Endothelial cell of umbilical vein (primary cell): ENCODE measurements around the gene SLC31A2. TPM values are rescaled to one million over a fixed set of nuclear protein-coding genes. Genes with fewer than 3 reads are reported as not detected.

Source experiments
- BruUV-seq: library from RNA; stranded (reverse); fragments of 400-500 nt; replicated peaks from 2 replicates; lab custom pipeline; 2021; lab: Mats Ljungman, UMichigan
- CTCF ChIA-PET: fragments of 300-600, 350-600 bp; sonication (Branson Sonifier 250); formaldehyde crosslinking; loops from one replicate; lab custom pipeline; 2021; ENCODE audit warnings: antibody characterized with exemption, inconsistent platforms; lab: Charles Lee
- POLR2A ChIA-PET: fragments of 300-600, 350-600 bp; sonication (Branson Sonifier 250); formaldehyde crosslinking; loops from one replicate; lab custom pipeline; 2021; ENCODE audit warnings: antibody characterized with exemption, inconsistent platforms; lab: Charles Lee
- DNase-seq: peaks from one replicate; pipeline ENCODE4 v3.0.0-alpha.2; 2011; ENCODE audit warnings: low read depth, low spot score
- FAIRE-seq: peaks from 2 replicates; lab custom pipeline; 2011; peaks lifted over from hg19 to GRCh38; lab: Jason Lieb, UNC
- H2AFZ ChIP-seq: 2 replicates; pipeline ENCODE4 v1.6.0; 2012; ENCODE audit warnings: low read depth, low read length, control low read depth, inconsistent platforms
- H3K27ac ChIP-seq: 2 replicates; pipeline ENCODE4 v1.5.1; 2011; ENCODE audit warnings: low read depth, mild to moderate bottlenecking, control low read depth, low read length, moderate library complexity; ENCODE audit not compliant: insufficient read depth
- H3K27me3 ChIP-seq, 2 experiments: 2 replicates each; pipeline versions ENCODE4 v1.6.0 to v1.6.1; 2011; ENCODE audit warnings: low read length in 2 of 2, mixed read lengths in 1 of 2; ENCODE audit not compliant: control insufficient read depth in 2 of 2, insufficient read depth in 2 of 2
- H3K36me3 ChIP-seq, 2 experiments: 2 replicates in 1 of 2; 3 replicates in 1 of 2; pipeline ENCODE4 v1.5.1; 2011; ENCODE audit warnings: low read length in 2 of 2, mild to moderate bottlenecking in 1 of 2, moderate library complexity in 1 of 2; ENCODE audit not compliant: control insufficient read depth in 2 of 2, insufficient read depth in 2 of 2; ENCODE audit errors: extremely low read depth in 1 of 2
- H3K4me1 ChIP-seq: 3 replicates; pipeline ENCODE4 v1.5.1; 2011; ENCODE audit warnings: mild to moderate bottlenecking, low read length; ENCODE audit not compliant: control insufficient read depth, insufficient read depth; ENCODE audit errors: extremely low read depth
- H3K4me2 ChIP-seq: 2 replicates; pipeline ENCODE4 v1.6.1; 2011; ENCODE audit warnings: low read length, control low read depth, mixed read lengths; ENCODE audit not compliant: insufficient read depth
- H3K4me3 ChIP-seq, 3 experiments: fragments of 200-600 bp in 1 of 3; sonication (generic), shearing (Covaris generic) in 1 of 3; replicated peaks in 1 of 3; 2 replicates each; pipeline ENCODE4 v1.5.1; 2011 to 2016; ENCODE audit warnings: control low read depth in 3 of 3, low read length in 3 of 3, mild to moderate bottlenecking in 2 of 3, inconsistent platforms in 1 of 3, low read depth in 1 of 3, moderate library complexity in 1 of 3; ENCODE audit not compliant: insufficient read depth in 1 of 3
- H3K79me2 ChIP-seq: 2 replicates; pipeline ENCODE4 v1.6.0; 2012; ENCODE audit warnings: low read length, inconsistent platforms; ENCODE audit not compliant: control insufficient read depth, insufficient read depth
- H3K9ac ChIP-seq: replicated peaks from 2 replicates; pipeline ENCODE3; 2011; ENCODE audit warnings: low read length, control low read depth; ENCODE audit not compliant: insufficient read depth; ENCODE audit errors: extremely low read depth
- H3K9me1 ChIP-seq: replicated peaks from 3 replicates; pipeline ENCODE4 v1.6.0; 2011; ENCODE audit warnings: mild to moderate bottlenecking, low read length; ENCODE audit not compliant: control insufficient read depth, insufficient read depth; ENCODE audit errors: extremely low read depth
- H3K9me3 ChIP-seq: replicated peaks from 2 replicates; pipeline ENCODE4 v1.5.1; 2012; ENCODE audit warnings: low read length, inconsistent platforms; ENCODE audit not compliant: control insufficient read depth, insufficient read depth
- H4K20me1 ChIP-seq: replicated peaks from 2 replicates; pipeline ENCODE3; 2011; ENCODE audit warnings: mild to moderate bottlenecking, low read length; ENCODE audit not compliant: control insufficient read depth, insufficient read depth; ENCODE audit errors: extremely low read depth
- CTCF ChIP-seq, 2 donors: IDR thresholded peaks; 1 replicate in 1 of 2; 2 replicates in 1 of 2; pipeline ENCODE4 v1.5.1; 2011; ENCODE audit warnings: low read length in 2 of 2, mild to moderate bottlenecking in 2 of 2, moderate library complexity in 2 of 2, control low read depth in 1 of 2, inconsistent platforms in 1 of 2, low read depth in 1 of 2; ENCODE audit not compliant: insufficient read depth in 1 of 2; ENCODE audit errors: extremely low read depth in 1 of 2
- EZH2 ChIP-seq: IDR thresholded peaks from 2 replicates; pipeline ENCODE4 v1.6.1; 2012; ENCODE audit warnings: borderline replicate concordance, low read depth, mild to moderate bottlenecking, moderate library complexity, low read length, inconsistent platforms; ENCODE audit not compliant: severe bottlenecking
- MAX ChIP-seq: IDR thresholded peaks from 2 replicates; pipeline ENCODE4 v1.6.1; 2011; ENCODE audit not compliant: insufficient read depth, insufficient read length
- MYC ChIP-seq: IDR thresholded peaks from one replicate; pipeline ENCODE4 v1.6.1; 2011; ENCODE audit warnings: mild to moderate bottlenecking, low read depth, low read length
- POLR2A ChIP-seq: IDR thresholded peaks from 2 replicates; pipeline ENCODE4 v1.6.1; 2012; ENCODE audit warnings: low read depth, mild to moderate bottlenecking, control low read depth, low read length
- dilution Hi-C: fragments of 300-500 bp; cut with MboI; formaldehyde crosslinking; loops from one replicate; pipeline ENCODE4 v1.15.0; 2019; ENCODE audit warnings: low sequenced_read_pairs; ENCODE audit not compliant: extremely low pct_ligation_motif_present
- intact Hi-C: fragments of 100-400 bp; cut with micrococcal nuclease; formaldehyde crosslinking; loops from one replicate; pipeline ENCODE4 v1.10.0; 2022
- polyA plus RNA-seq, 4 experiments: library from polyadenylated mRNA; depleted of rRNA in 3 of 4; stranded (reverse) in 3 of 4; unstranded in 1 of 4; fragments of >200 nt; gene quantifications; 2 replicates each; pipeline versions ENCODE4 v1.2.1 to v1.2.3, GENCODE V29; 2011 to 2012; ENCODE audit warnings: missing spikeins in 1 of 4
- total RNA-seq: library from RNA; stranded (reverse); gene quantifications from 2 replicates; pipeline ENCODE4 v1.2.3, GENCODE V29; 2021

The SLC31A2 gene
- total and polyA plus RNA-seq, 2 donors (not counting 3 experiments of a cell fraction or from before 2014, with no cell fraction given) = 3.7 to 9.8 TPM

- intact Hi-C loops (no loop called here), dilution Hi-C loops (no loop called here)
- Histone ChIP-seq H3K27ac (no peak overlapping the region), H3K4me3 (no peak overlapping the region), H3K36me3 (no peaks in the 10 kb centered on the region), H3K4me1 (no peaks in the 10 kb centered on the region), H3K79me2 (no peaks in the 10 kb centered on the region), H3K27me3 (peaks cover 18 to 23% of the 10 kb centered on the region in 2 experiments), H3K9me3 (no peaks in the 10 kb centered on the region), H2AFZ (no peak overlapping the region), H3K9me1 (no peaks in the 10 kb centered on the region), H4K20me1 (no peaks in the 10 kb centered on the region), H3K4me2 (no peak overlapping the region), H3K9ac (no peak overlapping the region)
- DNase-seq (no peak), FAIRE-seq (no peak)
- no TSS peak for BruUV-seq
- POLR2A ChIA-PET = no interaction called here
- TF ChIP-seq CTCF (IDR thresholded peaks at IDR 0.05; ENCODE audit: extremely low read depth in 1 of 2, insufficient read depth in 1 of 2, low read depth in 1 of 2, low read length in 2 of 2) = no peak
- no peak for TF ChIP-seq MAX
- no peak for TF ChIP-seq EZH2
- no peak for TF ChIP-seq POLR2A
- no peak for TF ChIP-seq MYC
- CTCF ChIA-PET = interaction anchor here (2.0 kb wide), 1 partner anchor 12 kb away, joined by 4 read pairs; no protein-coding TSS in a partner anchor
Observed at GRCh38 chr9:113143432-113144227, 7.2 kb upstream of the SLC31A2 start.
